GM12891 (cell line): Measurements from ENCODE around the gene BOC.

ENCODE experiments used
- POLR2A ChIP-seq: IDR thresholded peaks from 2 replicates; pipeline ENCODE4 v1.6.1; 2011; ENCODE audit warnings: low read depth, low read length, control low read depth
- POLR2AphosphoS5 ChIP-seq: IDR thresholded peaks from 2 replicates; pipeline ENCODE4 v1.6.1; 2011; ENCODE audit warnings: low read depth, low read length, control low read depth
- TAF1 ChIP-seq: IDR thresholded peaks from 2 replicates; pipeline ENCODE4 v1.6.1; 2011; ENCODE audit warnings: low read depth, low read length, control low read depth

GRCh38 chr3:113271189-113271588 lies 59.8 kb downstream of the BOC start:
- TF ChIP-seq POLR2A (no peak), POLR2AphosphoS5 (no peak), TAF1 (no peak)
